ENCODE data around the gene LRP1. TPM values are rescaled to one million over a fixed set of nuclear protein-coding genes. Genes with fewer than 3 reads are reported as not detected.

LRP1 gene
- total RNA-seq, 1 donor from 2014 or later, result 448 TPM

DNA sequence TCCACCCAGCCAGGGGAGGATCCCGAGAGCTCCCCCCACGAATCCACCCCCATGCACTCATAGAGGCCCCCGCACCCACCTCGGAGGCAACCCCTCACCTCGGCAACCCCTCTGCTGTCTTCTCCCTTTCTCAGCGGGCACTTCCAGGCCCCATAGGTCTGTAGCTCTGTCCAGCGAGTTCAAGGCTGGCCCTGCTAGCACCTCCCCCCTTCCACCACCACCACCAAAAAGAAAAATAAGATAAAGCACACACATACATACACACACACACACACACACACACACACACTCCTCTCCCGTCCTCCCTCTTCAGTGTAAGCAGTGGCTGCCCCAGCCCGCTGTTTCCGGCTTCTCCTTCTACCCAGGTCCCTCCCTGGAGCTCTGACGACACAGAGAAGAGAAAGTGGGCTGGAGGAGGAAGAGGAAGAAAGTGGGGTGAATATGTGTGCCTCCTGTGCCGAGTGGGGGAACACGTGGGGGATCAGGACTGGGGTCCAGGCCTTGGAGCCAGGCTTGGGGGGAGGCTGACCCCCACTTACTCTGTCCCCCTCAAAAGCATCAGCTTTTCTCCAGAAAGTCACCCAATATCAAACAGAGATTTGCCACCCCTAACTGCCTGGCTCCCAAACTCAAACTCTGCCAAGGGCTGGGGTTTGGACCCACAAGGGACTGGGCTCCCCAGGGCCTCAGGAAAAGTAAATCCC is 17.1 kb upstream of the LRP1 start, which contains the start of gene STAT6:
STAT6 (minus strand) TSS at position 332 of the 704 bp plus-strand sequence. CDS start 3,084 bp downstream, outside the sequence.
- DNase-seq (ENCODE audit: low spot score), result no peak
- peaks cover 9% of the 10 kb centered on the region for H3K36me3 Mint-ChIP-seq (ENCODE audit: low read depth)
- no peaks in the 10 kb centered on the region for H3K27me3 Mint-ChIP-seq (ENCODE audit: low read depth)
- peak within 1 kb of the TSS; percentile 89 for H3K4me3 Mint-ChIP-seq (ENCODE audit: unreplicated experiment)
- no peaks in the 10 kb centered on the region for H3K9me3 Mint-ChIP-seq (ENCODE audit: low read depth)
- TF ChIP-seq, protein P1, sequence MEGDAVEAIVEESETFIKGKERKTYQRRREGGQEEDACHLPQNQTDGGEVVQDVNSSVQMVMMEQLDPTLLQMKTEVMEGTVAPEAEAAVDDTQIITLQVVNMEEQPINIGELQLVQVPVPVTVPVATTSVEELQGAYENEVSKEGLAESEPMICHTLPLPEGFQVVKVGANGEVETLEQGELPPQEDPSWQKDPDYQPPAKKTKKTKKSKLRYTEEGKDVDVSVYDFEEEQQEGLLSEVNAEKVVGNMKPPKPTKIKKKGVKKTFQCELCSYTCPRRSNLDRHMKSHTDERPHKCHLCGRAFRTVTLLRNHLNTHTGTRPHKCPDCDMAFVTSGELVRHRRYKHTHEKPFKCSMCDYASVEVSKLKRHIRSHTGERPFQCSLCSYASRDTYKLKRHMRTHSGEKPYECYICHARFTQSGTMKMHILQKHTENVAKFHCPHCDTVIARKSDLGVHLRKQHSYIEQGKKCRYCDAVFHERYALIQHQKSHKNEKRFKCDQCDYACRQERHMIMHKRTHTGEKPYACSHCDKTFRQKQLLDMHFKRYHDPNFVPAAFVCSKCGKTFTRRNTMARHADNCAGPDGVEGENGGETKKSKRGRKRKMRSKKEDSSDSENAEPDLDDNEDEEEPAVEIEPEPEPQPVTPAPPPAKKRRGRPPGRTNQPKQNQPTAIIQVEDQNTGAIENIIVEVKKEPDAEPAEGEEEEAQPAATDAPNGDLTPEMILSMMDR (IDR thresholded peaks at IDR 0.05), result peak; percentile 54
- peak within 1 kb of the TSS; percentile 99 for H3K27ac Mint-ChIP-seq (ENCODE audit: unreplicated experiment)
- peaks cover 41% of the 10 kb centered on the region for H3K4me1 Mint-ChIP-seq (ENCODE audit: low read depth)

DNA sequence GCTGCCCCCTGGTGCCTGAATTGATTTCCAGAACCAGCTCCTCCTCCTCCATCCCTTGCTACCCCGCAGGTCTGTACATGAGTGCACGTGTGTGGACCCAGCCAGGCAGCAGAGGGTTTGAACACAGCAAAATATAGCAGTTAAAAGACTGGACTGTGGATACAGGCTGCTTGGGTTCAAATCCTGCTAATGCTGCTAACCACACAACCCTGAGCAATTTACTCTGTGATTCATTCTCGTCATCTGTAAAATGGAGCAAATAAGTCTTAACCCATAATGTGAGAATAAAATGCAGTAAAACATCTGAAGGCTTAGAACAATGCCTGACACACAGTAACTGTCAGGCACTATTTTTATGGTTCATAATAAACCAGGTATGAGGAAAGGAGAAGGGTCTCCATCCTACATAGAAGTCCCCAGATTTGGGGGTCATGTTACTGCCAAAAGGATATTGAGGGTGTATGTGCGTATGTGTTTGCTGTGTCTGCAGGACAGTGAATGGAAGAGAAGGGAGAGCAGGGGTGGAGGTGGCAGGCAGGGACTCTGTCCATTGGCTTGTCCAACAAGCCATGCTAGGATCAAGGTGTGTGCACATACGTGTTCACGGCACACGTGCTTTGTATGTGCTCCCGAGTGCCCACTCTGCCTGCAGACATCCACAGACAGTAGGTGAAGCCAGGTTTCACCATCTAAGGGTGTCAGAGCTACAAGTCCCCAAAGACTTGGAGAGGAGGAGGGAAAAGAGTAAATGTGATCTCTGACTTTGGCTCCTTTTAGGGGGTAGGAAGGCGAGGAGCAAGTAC is 15.6 kb upstream of the LRP1 start:
- H3K27me3 Mint-ChIP-seq (ENCODE audit: low read depth), result no peaks in the 10 kb centered on the region
- H3K4me1 Mint-ChIP-seq (ENCODE audit: low read depth), result peaks cover 41% of the 10 kb centered on the region
- no peak for DNase-seq (ENCODE audit: low spot score)
- H3K9me3 Mint-ChIP-seq (ENCODE audit: low read depth), result no peaks in the 10 kb centered on the region
- peaks cover 2% of the 10 kb centered on the region for H3K36me3 Mint-ChIP-seq (ENCODE audit: low read depth)
- peak overlapping the region; percentile 89 for H3K4me3 Mint-ChIP-seq (ENCODE audit: unreplicated experiment)
- peak overlapping the region; percentile 99 for H3K27ac Mint-ChIP-seq (ENCODE audit: unreplicated experiment)
- TF ChIP-seq, protein P1 (IDR thresholded peaks at IDR 0.05), result peak; percentile 48

DNA sequence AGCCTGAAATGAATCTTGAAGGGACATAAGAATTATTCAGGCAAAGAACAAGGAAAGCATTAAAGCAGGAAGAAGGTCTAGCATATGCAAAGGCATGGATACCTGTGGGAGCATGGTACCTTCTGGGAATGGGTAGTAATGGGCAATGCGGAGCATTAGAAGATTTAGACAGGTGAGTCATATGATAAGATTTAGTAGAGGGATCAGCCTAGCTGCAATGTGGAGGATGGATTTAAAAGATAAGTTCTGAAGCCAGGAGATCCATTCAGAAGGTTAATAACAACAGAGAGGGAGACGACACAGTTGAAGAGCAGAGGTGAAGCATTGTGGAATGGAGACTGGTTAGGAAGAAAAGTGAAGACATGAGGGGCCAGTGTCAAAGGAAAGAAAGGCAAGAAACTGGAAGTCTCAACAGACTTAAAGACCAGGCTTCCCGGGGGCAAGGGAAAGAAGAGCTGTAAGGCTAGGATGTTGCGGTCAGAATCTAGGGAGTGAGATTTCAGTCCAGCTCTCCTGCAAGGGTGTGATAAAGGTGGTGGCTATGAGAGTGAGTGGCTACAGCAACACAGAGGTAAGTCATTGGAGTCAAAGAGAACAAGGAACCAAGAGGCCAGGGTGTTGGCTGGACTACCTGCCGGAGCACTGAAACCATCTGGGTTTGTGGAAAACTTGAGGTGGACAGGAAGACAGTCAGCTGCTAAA is 11.6 kb upstream of the LRP1 start:
- Mint-ChIP-seq H3K27me3 (ENCODE audit: low read depth) (no peaks in the 10 kb centered on the region), H3K4me1 (ENCODE audit: low read depth) (peaks cover 26% of the 10 kb centered on the region), H3K27ac (ENCODE audit: unreplicated experiment) (no peak overlapping the region), H3K9me3 (ENCODE audit: low read depth) (no peaks in the 10 kb centered on the region), H3K36me3 (ENCODE audit: low read depth) (no peaks in the 10 kb centered on the region), H3K4me3 (ENCODE audit: unreplicated experiment) (no peak overlapping the region)
- no peak for DNase-seq (ENCODE audit: low spot score)
- TF ChIP-seq, protein P1 (IDR thresholded peaks at IDR 0.05), result no peak

DNA sequence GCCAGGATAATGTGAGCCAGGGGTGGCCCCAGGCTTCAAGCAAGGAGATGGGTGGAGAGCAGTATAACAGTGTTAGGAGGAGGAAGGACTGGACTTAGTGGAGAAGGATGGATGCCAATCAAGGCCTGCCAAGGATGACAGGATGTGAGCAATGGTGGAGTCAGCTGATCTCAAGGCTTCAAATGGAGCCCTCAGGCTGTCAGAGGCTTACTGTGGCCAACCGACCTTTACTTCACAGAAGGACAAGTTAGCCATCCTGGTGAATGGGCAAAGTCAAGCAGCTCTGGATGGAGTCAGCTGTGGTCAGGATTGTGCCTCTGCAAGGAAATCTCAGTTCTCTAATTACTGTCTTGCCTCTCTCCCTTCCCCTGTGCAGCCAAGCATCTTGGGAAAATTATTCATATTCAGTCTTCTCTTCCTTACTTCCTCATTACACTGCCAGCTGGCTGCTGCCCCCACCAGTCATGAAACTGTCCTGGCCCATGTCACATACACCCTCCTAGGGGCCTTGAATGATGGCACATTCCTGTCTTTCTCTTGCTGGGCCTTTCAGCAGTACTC is 9.5 kb upstream of the LRP1 start:
- Mint-ChIP-seq H3K4me3 (ENCODE audit: unreplicated experiment) (no peak overlapping the region), H3K4me1 (ENCODE audit: low read depth) (peaks cover 15% of the 10 kb centered on the region), H3K27me3 (ENCODE audit: low read depth) (no peaks in the 10 kb centered on the region), H3K27ac (ENCODE audit: unreplicated experiment) (peak overlapping the region; percentile 46), H3K36me3 (ENCODE audit: low read depth) (no peaks in the 10 kb centered on the region), H3K9me3 (ENCODE audit: low read depth) (no peaks in the 10 kb centered on the region)
- TF ChIP-seq, protein P1 (IDR thresholded peaks at IDR 0.05), result no peak
- DNase-seq (ENCODE audit: low spot score), result no peak

Data from chondrocyte (in vitro differentiated cells).